ENCODE measurements around the gene CTDP1.

GRCh38 chr18:79639072-79639829 is 40.4 kb upstream of the CTDP1 start:
- TF ChIP-seq, protein P1, sequence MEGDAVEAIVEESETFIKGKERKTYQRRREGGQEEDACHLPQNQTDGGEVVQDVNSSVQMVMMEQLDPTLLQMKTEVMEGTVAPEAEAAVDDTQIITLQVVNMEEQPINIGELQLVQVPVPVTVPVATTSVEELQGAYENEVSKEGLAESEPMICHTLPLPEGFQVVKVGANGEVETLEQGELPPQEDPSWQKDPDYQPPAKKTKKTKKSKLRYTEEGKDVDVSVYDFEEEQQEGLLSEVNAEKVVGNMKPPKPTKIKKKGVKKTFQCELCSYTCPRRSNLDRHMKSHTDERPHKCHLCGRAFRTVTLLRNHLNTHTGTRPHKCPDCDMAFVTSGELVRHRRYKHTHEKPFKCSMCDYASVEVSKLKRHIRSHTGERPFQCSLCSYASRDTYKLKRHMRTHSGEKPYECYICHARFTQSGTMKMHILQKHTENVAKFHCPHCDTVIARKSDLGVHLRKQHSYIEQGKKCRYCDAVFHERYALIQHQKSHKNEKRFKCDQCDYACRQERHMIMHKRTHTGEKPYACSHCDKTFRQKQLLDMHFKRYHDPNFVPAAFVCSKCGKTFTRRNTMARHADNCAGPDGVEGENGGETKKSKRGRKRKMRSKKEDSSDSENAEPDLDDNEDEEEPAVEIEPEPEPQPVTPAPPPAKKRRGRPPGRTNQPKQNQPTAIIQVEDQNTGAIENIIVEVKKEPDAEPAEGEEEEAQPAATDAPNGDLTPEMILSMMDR (IDR thresholded peaks at IDR 0.05) = no peak
- TF ChIP-seq POLR2AphosphoS5 (IDR thresholded peaks at IDR 0.05; ENCODE audit: insufficient read depth in 1 of 2, low read depth in 1 of 2) = no peak
